GM13976 (cell line): Measurements from ENCODE around the gene DENND10.

Experiments
- DNase-seq: peaks from one replicate; pipeline ENCODE4 v3.0.0; 2012; ENCODE audit warnings: low spot score
- in situ Hi-C: fragments of 300-500 bp; cut with MboI; formaldehyde crosslinking; loops from one replicate; pipeline ENCODE4 v1.12.0; 2022; ENCODE audit warnings: low sequenced_read_pairs, mixed read lengths, inconsistent platforms; ENCODE audit not compliant: unreplicated experiment
- TF ChIP-seq, protein P1 (sequence below): IDR thresholded peaks from 2 replicates; pipeline ENCODE4 v1.5.1; 2012; ENCODE audit warnings: borderline replicate concordance, mild to moderate bottlenecking; ENCODE audit not compliant: insufficient read depth; ENCODE audit errors: extremely low read depth, missing control alignments, control extremely low read depth

DENND10 gene

DNA sequence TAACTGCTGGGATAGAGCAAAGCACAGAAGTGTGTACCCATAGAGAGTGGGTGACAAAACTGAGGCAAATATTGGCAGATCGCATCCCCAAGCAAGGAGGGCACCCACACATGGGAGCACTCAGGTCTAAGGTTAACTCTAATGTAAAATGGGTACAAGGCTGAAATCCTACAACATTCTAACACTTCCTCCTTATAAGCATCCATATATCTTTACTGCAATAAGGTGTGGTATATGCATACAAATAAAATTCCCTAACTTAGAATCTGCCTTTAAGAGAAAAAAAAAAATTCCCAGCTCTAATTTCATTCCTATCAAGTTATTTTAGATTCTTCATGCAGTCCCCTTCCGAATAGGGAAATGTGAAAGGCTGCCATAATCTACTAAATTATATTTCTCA is 42.0 kb upstream of the DENND10 start:
- TF ChIP-seq, protein P1, sequence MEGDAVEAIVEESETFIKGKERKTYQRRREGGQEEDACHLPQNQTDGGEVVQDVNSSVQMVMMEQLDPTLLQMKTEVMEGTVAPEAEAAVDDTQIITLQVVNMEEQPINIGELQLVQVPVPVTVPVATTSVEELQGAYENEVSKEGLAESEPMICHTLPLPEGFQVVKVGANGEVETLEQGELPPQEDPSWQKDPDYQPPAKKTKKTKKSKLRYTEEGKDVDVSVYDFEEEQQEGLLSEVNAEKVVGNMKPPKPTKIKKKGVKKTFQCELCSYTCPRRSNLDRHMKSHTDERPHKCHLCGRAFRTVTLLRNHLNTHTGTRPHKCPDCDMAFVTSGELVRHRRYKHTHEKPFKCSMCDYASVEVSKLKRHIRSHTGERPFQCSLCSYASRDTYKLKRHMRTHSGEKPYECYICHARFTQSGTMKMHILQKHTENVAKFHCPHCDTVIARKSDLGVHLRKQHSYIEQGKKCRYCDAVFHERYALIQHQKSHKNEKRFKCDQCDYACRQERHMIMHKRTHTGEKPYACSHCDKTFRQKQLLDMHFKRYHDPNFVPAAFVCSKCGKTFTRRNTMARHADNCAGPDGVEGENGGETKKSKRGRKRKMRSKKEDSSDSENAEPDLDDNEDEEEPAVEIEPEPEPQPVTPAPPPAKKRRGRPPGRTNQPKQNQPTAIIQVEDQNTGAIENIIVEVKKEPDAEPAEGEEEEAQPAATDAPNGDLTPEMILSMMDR: no peak
- no peak for DNase-seq
- in situ Hi-C loops: no loop called here

DNA sequence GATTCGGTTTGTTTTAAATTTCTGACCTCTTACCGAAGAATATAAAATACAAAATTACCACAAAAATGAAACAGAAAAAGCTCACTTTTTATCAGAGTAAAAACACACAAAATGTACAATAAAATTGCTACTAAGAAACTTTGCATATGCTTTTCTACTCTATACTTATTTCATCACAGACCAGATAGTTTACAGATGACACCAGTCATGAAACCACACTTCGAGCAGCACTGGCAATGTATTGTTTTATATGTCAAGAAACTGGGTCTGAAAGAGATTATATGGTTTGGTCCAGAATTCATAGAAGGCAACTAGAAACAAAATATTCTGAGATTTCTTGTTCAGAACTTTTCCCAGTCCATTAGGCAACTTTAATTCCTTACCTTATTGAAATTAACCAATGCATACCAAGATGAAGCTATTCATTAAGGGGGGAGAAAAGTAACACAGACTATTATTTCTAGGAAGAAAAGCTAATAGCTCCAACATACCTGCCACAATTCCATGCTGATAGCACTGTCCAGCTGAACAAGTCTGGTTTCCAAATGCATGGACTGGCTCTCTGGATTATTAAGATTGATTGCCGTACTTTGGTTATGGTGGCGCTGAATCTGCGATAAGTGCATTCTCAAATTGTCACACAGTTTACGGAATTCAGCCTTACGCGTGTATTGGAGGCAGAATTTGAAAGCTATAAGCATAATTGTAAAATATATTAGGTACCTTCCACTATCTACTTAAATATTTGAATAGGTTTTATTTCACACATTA is 33.3 kb upstream of the DENND10 start:
- TF ChIP-seq, protein P1: no peak
- DNase-seq: no peak
- in situ Hi-C loops: no loop called here

DNA sequence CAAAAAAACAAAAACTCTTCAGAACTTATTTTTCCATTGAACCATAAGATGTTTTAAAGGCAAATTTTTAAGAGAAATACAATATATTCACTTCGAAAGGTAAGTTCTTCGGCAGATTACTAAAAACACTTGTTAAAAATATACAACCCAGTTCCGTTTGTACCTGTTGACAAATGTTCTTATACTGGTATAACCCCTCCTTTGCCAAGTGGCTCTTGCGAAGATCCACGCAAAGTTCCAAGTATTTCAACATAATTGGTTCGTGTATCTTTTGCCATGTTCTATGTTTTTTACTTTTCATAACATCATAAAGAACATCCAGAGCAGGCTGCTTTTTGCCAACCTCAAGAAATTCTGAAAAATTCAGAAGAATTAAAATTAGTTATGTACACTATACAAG is 30.3 kb upstream of the DENND10 start:
- TF ChIP-seq, protein P1: no peak
- DNase-seq: no peak
- in situ Hi-C loops: no loop called here

DNA sequence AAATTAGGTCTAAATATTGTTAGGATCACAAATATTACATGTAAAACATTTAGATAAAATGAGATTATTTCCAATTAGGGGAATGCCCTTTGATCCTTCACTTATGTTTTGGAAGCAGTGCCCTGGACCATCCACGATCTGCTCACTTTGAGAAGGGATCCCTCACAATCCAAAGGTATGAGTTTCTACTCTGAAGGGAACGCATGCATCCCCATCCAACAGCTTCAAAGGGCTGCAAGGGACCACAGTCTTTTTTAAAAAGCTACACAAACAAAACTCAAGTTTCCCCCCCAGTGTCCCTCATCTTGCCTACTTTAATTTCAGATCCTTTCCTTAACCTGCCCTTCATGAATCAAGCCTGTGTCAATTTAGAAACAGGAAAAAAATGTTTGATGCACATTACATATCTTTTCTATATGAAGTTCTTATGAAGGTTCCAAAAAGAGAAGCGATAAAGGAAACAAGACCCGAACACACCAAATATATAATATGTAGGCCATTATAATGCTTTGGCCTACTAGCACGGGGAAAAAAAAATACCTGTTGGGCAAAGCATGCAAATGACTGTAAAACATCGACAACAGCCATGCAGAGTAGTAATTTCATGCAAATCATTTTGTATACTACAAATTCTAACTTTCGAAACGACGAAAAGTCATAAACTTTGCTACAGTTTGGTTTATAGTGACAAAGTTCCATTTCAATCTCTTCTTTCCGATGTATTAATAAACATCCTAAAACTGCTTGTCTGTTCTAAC is 25.3 kb upstream of the DENND10 start:
- TF ChIP-seq, protein P1: no peak
- DNase-seq: no peak
- in situ Hi-C loops: no loop called here

DNA sequence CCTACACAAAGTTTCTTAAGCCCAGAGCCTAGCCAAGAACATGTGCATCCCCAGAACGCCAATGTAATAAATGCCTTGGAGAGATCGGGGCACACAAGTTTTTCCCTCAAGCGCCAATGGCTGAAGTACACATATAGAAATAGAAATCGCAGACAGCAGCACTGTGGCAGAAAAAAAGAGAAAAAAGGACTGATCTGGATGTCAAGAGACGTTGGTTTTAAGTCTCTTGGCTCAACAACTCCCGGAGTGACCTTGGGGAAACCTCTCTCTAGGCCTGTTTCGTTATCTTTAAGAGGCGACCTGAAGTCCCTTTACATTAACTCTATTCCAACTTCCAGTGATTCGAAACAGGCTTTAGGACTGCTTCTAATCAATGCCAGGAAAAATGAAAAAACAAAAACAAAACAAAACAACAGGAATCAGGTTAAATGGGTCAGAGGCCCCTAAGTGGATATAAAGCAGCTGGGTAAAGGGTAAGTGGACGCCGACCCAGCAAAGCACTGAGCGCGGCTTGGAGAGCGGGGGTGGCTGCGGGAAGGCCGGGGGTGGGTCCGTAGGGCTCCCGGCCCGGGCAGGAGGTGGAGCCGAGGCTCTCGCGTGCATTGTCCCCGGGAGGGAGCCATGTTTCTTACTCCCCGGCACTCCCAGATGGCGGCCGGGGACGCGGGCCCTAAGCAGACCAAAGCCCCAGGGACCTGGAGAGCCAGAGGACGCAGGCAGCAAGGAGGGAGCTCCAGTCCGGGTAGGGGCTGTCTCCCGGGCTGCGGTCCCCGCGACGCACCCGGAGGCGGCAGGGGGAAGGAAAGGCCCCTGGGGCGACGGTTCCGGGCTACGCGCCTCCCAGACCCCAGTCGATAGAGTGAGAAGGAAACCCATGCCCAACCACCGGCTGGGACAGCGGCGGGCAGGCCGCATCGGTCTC is 24.1 kb upstream of the DENND10 start:
- in situ Hi-C loops: no loop called here
- DNase-seq: peak; percentile 91
- TF ChIP-seq, protein P1: no peak

DNA sequence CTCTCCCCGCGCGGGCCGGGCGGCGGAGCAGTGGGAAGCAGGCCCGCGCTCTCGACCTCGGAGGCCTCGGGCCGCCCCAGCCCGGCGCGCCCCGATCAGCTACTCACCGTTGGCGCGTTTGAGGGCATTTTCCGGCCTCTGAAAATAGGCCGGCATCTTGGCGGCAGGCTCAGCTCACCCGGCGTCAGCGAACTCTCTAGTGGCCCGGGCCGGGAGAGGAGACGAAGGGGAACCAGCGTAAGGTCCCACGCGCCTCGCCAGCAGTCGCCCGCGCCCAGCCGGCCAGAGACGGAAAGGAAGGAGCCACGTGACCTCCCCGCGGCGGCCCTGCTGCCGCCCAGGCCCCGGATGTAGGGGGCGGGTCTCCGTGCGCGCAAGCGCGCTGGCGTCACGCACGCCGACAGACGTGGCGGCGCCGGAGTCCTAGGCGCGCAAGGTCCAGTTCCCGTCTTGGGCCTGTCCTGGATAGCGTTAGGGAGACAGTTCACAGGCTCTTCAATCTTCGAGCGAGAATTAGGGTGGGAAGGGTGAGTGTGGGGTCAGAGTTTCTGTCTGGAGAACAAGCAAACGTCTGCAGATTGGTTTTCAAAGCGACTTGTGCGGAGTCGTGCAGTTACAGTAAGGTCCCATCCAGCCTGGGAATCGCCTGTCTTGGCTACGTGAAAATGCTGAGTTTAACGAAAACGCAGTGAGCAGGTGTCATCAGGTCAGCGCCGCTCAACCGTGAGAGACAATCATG is 23.2 kb upstream of the DENND10 start, which contains the start of gene EIF3A:
Gene EIF3A, minus strand, starts transcription at position 297 of the 739 bp plus-strand sequence. Its CDS starts 141 bp downstream, at position 156.
- in situ Hi-C loops: no loop called here
- DNase-seq: peak; percentile 96
- TF ChIP-seq, protein P1: no peak
